K562 (cell line): Measurements from ENCODE around the gene VARS1. TPM values are rescaled to one million over a fixed set of nuclear protein-coding genes. Genes with fewer than 3 reads are reported as not detected.
A peak's percentile ranks its signal among the peaks of the same experiment; 100 is the strongest.

Experiments used
- ATF2 ChIP-seq: sonication (generic); formaldehyde crosslinking; IDR thresholded peaks from 2 replicates; pipeline ENCODE4 v1.8.1; 2022; ENCODE audit warnings: missing genetic modification reagents
- BMI1 ChIP-seq: fragments of 150-350 bp; IDR thresholded peaks from 2 replicates; pipeline ENCODE4 v1.6.1; 2014; ENCODE audit warnings: low read length
- CREBBP ChIP-seq: IDR thresholded peaks from one replicate; pipeline ENCODE4 v1.6.1; 2012; ENCODE audit warnings: low read depth, mild to moderate bottlenecking, control low read depth, inconsistent platforms, low read length
- CREM ChIP-seq: IDR thresholded peaks from 2 replicates; pipeline ENCODE4 v1.6.1; 2014; ENCODE audit warnings: antibody characterized with exemption, low read depth
- DDX20 ChIP-seq: fragments of 450-650 bp; IDR thresholded peaks from 2 replicates; pipeline ENCODE4 v1.6.1; 2016; ENCODE audit warnings: missing genetic modification characterization, low read depth, mild to moderate bottlenecking, missing compliant biosample characterization, moderate library complexity
- DEAF1 ChIP-seq: fragments of 450-650 bp; formaldehyde crosslinking; IDR thresholded peaks from 2 replicates; pipeline ENCODE4 v1.4.0; 2020; ENCODE audit warnings: mild to moderate bottlenecking, moderate library complexity
- DPF2 ChIP-seq: fragments of 450-650 bp; IDR thresholded peaks from 2 replicates; pipeline ENCODE4 v1.6.1; 2016
- ESRRB ChIP-seq: fragments of 250-450 bp; sonication (Bioruptor Pico); IDR thresholded peaks from 2 replicates; pipeline ENCODE4 v1.5.0; 2020; ENCODE audit warnings: mild to moderate bottlenecking, moderate library complexity, borderline replicate concordance
- HLTF ChIP-seq: fragments of 450-650 bp; IDR thresholded peaks from 2 replicates; pipeline ENCODE4 v1.6.1; 2016
- MTA2 ChIP-seq: fragments of 450-650 bp; IDR thresholded peaks from 2 replicates; pipeline ENCODE4 v1.6.1; 2016; ENCODE audit warnings: low read depth
- PHF8 ChIP-seq: fragments of 200-600 bp; sonication (generic); IDR thresholded peaks from 2 replicates; pipeline ENCODE4 v1.6.1; 2012; ENCODE audit warnings: mixed run types, mild to moderate bottlenecking, inconsistent platforms, low read length, moderate library complexity, borderline replicate concordance
- RNF2 ChIP-seq: sonication (generic); IDR thresholded peaks from 2 replicates; pipeline ENCODE4 v1.6.1; 2016
- TCF15 ChIP-seq: fragments of 250-450 bp; sonication (Bioruptor Pico); IDR thresholded peaks from 2 replicates; pipeline ENCODE4 v1.8.0; 2022; ENCODE audit warnings: moderate library complexity, mild to moderate bottlenecking, inconsistent platforms
- TFAP4 ChIP-seq: sonication (generic); formaldehyde crosslinking; IDR thresholded peaks from 2 replicates; pipeline ENCODE4 v1.8.0; 2022; ENCODE audit warnings: missing genetic modification reagents, mild to moderate bottlenecking, moderate library complexity, borderline replicate concordance
- TSHZ1 ChIP-seq: fragments of 250-450 bp; sonication (Bioruptor Pico); IDR thresholded peaks from 2 replicates; pipeline ENCODE4 v1.4.0; 2020; ENCODE audit warnings: mild to moderate bottlenecking, moderate library complexity
- ZNF217 ChIP-seq: sonication (generic); formaldehyde crosslinking; IDR thresholded peaks from 2 replicates; pipeline ENCODE4 v1.8.0; 2022; ENCODE audit warnings: mild to moderate bottlenecking, missing genetic modification reagents
- ZNF644 ChIP-seq: fragments of 200-800 bp; sonication (Bioruptor generic); IDR thresholded peaks from 2 replicates; pipeline ENCODE4 v1.6.1; 2016; ENCODE audit warnings: low read depth, missing genetic modification characterization, missing compliant biosample characterization
- polyA plus RNA-seq, 8 experiments: library from polyadenylated mRNA; depleted of rRNA in 4 of 8; stranded (reverse) in 5 of 8; unstranded in 3 of 8; fragments of >200 nt; fragmentation: Nextera tagmentation in 2 of 8; fragmentation: Illumina TruSeq in 1 of 8; extraction: Ambion mirVana in 2 of 8; extraction: Trizol in 1 of 8; gene quantifications; 2 replicates each; pipeline versions ENCODE4 v1.2.1 to v1.2.3, GENCODE V29; 2011 to 2014; ENCODE audit warnings: inconsistent platforms in 1 of 8, missing spikeins in 1 of 8
- total RNA-seq, 7 experiments: library from RNA; depleted of rRNA in 6 of 7; stranded (reverse); fragments of >200 nt in 6 of 7; fragmentation: Illumina TruSeq in 2 of 7; extraction: Trizol in 2 of 7; gene quantifications; 2 replicates each; pipeline versions ENCODE4 v1.2.1 to v1.2.3, GENCODE V29; 2011 to 2021; ENCODE audit warnings: low replicate concordance in 1 of 7
- TF ChIP-seq, protein P1 (sequence below): fragments of 450-650 bp; IDR thresholded peaks from 2 replicates; pipeline ENCODE4 v1.6.1; 2014; ENCODE audit warnings: low read depth, mild to moderate bottlenecking, moderate library complexity, borderline replicate concordance

Gene VARS1
- total and polyA plus RNA-seq, 9 of the 15 experiments (the other 6 are each of a cell fraction or from before 2014, with no cell fraction given), result 2.9 to 488 (median 130) TPM

DNA sequence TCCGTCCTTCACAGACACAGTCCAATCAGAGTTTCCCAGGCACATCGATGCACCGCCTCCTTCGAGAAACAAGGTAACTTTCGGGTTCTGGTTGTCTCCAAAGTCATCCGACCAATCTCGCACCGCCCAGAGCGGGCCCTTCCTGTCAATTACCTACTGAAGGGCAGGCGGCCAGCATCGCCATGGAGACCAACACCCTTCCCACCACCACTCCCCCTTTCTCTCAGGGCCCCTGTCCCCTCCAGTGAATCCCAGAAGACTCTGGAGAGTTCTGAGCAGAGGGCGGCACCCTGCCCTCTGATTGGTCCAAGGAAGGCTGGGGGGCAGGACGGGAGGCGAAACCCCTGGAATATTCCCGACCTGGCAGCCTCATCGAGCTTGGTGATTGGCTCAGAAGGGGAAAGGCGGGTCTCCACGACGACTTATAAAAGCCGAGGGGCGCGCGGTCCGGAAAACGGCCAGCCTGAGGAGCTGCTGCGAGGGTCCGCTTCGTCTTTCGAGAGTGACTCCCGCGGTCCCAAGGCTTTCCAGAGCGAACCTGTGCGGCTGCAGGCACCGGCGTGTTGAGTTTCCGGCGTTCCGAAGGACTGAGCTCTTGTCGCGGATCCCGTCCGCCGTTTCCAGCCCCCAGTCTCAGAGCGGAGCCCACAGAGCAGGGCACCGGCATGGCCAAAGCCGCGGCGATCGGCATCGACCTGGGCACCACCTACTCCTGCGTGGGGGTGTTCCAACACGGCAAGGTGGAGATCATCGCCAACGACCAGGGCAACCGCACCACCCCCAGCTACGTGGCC lies 31.9 kb upstream of the VARS1 start, which contains the start of gene HSPA1B (continued):
- TF ChIP-seq CREBBP (no peak), BMI1 (peak; percentile 76), DDX20 (tag) (no peak), ZNF644 (tag) (no peak), PHF8 (peak; percentile 60), ATF2 (CRISPR knock-in tag) (no peak), ESRRB (CRISPR knock-in tag) (no peak), TFAP4 (CRISPR knock-in tag) (peak; percentile 81), CREM (peak; percentile 74), ZNF217 (CRISPR knock-in tag) (no peak), HLTF (peak; percentile 84; the same call in 1 of the 2 replicates), TSHZ1 (CRISPR knock-in tag) (peak; percentile 55; the same call in 1 of the 2 replicates), DPF2 (no peak), TCF15 (CRISPR knock-in tag) (peak; percentile 86), MTA2 (no peak), DEAF1 (CRISPR knock-in tag) (peak; percentile 15; the same call in 1 of the 2 replicates), RNF2 (peak; percentile 78; the same call in 1 of the 2 replicates)
- TF ChIP-seq, protein P1, sequence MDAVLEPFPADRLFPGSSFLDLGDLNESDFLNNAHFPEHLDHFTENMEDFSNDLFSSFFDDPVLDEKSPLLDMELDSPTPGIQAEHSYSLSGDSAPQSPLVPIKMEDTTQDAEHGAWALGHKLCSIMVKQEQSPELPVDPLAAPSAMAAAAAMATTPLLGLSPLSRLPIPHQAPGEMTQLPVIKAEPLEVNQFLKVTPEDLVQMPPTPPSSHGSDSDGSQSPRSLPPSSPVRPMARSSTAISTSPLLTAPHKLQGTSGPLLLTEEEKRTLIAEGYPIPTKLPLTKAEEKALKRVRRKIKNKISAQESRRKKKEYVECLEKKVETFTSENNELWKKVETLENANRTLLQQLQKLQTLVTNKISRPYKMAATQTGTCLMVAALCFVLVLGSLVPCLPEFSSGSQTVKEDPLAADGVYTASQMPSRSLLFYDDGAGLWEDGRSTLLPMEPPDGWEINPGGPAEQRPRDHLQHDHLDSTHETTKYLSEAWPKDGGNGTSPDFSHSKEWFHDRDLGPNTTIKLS, result no peak
